Esophagus squamous epithelium (tissue), 5 donors: Measurements from ENCODE around the gene RHOA. TPM values are rescaled to one million over a fixed set of nuclear protein-coding genes. Genes with fewer than 3 reads are reported as not detected.
"Not testable (repeated sequence)": the region's sequence is repeated elsewhere in the genome, so short reads cannot be mapped to it uniquely, and the experiment has no call there.

Experiments
- DNase-seq: peaks from one replicate; lab custom pipeline; 2025; lab: John Stamatoyannopoulos, UW
- H3K27ac ChIP-seq, 4 donors: fragments of 200-600 bp; sonication (generic); one replicate each; pipeline ENCODE4 v1.5.1; 2016 to 2019; ENCODE audit warnings: mild to moderate bottlenecking in 1 of 4
- H3K27me3 ChIP-seq, 4 donors: fragments of 200-600 bp; sonication (generic); 1 replicate in 3 of 4; 2 replicates in 1 of 4; pipeline versions ENCODE4 v1.5.1 to v1.6.0; 2017 to 2021; ENCODE audit warnings: antibody characterized with exemption in 1 of 4
- H3K36me3 ChIP-seq, 3 donors: fragments of 200-600 bp; sonication (generic); one replicate each; pipeline ENCODE4 v1.5.1; 2016 to 2019
- H3K4me1 ChIP-seq, 3 donors: fragments of 200-600 bp; sonication (generic); one replicate each; pipeline ENCODE4 v1.5.1; 2017 to 2019
- H3K4me3 ChIP-seq, 4 donors: fragments of 200-600 bp; sonication (generic); 1 replicate in 3 of 4; 2 replicates in 1 of 4; pipeline ENCODE4 v1.5.1; 2016 to 2019; ENCODE audit warnings: mild to moderate bottlenecking in 2 of 4, moderate library complexity in 1 of 4
- H3K9me3 ChIP-seq, 3 donors: fragments of 200-600 bp; sonication (generic); one replicate each; pipeline ENCODE4 v1.5.1; 2016 to 2019
- CTCF ChIP-seq, 6 experiments: fragments of 450-650 bp in 4 of 6; fragments of 200-600 bp in 2 of 6; sonication (generic) in 2 of 6; IDR thresholded peaks; one replicate each; pipeline ENCODE4 v1.5.1; 2016 to 2019; ENCODE audit warnings: antibody characterized with exemption in 6 of 6, mild to moderate bottlenecking in 4 of 6, moderate library complexity in 4 of 6
- POLR2A ChIP-seq, 4 donors: fragments of 450-650 bp; IDR thresholded peaks; one replicate each; pipeline ENCODE4 v1.6.1; 2017; ENCODE audit warnings: antibody characterized with exemption in 4 of 4, mild to moderate bottlenecking in 4 of 4, moderate library complexity in 3 of 4
- WGBS, 2 donors: methylation state at CpG; one replicate each; pipeline ENCODE4 v1.1.5; 2018; 5-methylcytosine and 5-hydroxymethylcytosine counted together
- intact Hi-C: fragments of 100-400 bp; cut with DNase I; formaldehyde crosslinking; loops from one replicate; pipeline ENCODE4 v1.15.0; 2022
- total RNA-seq, 4 donors: library from RNA; depleted of rRNA; stranded (reverse); fragments of >200 nt; gene quantifications; one replicate each; pipeline ENCODE4 v1.1.0, GENCODE V29; 2016
- donor health status: DM: yes; HTN: yes; CAD: no.

Gene RHOA
- total RNA-seq, 4 donors from 2014 or later: 290 to 421 (median 345) TPM

GRCh38 chr3:49358217-49358883, 53.4 kb downstream of the RHOA start, which contains the start of gene GPX1:
TSS of gene GPX1 (minus strand) at chr3:49358353. CDS start at chr3:49358278, 75 bp downstream.
- Histone ChIP-seq H3K27ac (peak within 1 kb of the TSS; percentile 84 to 97 (median 90)), H3K4me3 (peak within 1 kb of the TSS; percentile 47 to 78 (median 72)), H3K36me3 (peaks cover 22 to 68% (median 28%) of the 10 kb centered on the region in 3 donors), H3K27me3 (no peaks in the 10 kb centered on the region), H3K9me3 (no peaks in the 10 kb centered on the region), H3K4me1 (peaks cover 20 to 64% (median 36%) of the 10 kb centered on the region in 3 donors)
- peak; percentile 80 for DNase-seq
- TF ChIP-seq POLR2A (IDR thresholded peaks at IDR 0.05) (peak in 3 of 4 donors; percentile 65 to 97 (median 96)), CTCF (IDR thresholded peaks at IDR 0.05) (peak in 3 of 6 experiments; percentile 9 to 29 (median 13))
- 0% methylated on average over 1 of the region's 46 CpGs; no CpG with 5 or more reads in 1 of the 2 donors for WGBS, 2 donors
- intact Hi-C loops: no loop called here

- intact Hi-C loops, H3K9me3 ChIP-seq, DNase-seq, H3K27me3 ChIP-seq: not testable (repeated sequence)
- peaks cover 20 to 70% (median 43%) of the 10 kb centered on the region in 3 donors for H3K4me1 ChIP-seq
- H3K4me3 ChIP-seq: peak overlapping the region; percentile 47 to 78 (median 72)
- WGBS, 2 donors: 0 to 11% methylated on average over 11 to 14 of the region's 63 CpGs
- H3K36me3 ChIP-seq: peaks cover 19 to 61% (median 25%) of the 10 kb centered on the region in 3 donors
- H3K27ac ChIP-seq: peak overlapping the region; percentile 84 to 97 (median 90)
Observed at GRCh38 chr3:49357443-49358216, 54.1 kb downstream of the RHOA start.

GRCh38 chr3:49357095-49357442, 54.7 kb downstream of the RHOA start:
- intact Hi-C loops, H3K9me3 ChIP-seq, DNase-seq, H3K27me3 ChIP-seq: not testable (repeated sequence)
- Histone ChIP-seq H3K4me1 (peaks cover 26 to 75% (median 49%) of the 10 kb centered on the region in 3 donors), H3K27ac (peak overlapping the region; percentile 84 to 97 (median 90)), H3K4me3 (peak overlapping the region; percentile 47 to 78 (median 72)), H3K36me3 (peaks cover 18 to 55% (median 20%) of the 10 kb centered on the region in 3 donors)
- WGBS, 2 donors: 13 to 15% methylated on average over 7 to 10 of the region's 10 CpGs

GRCh38 chr3:49352890-49353421, 58.8 kb downstream of the RHOA start:
- no peak for TF ChIP-seq POLR2A (IDR thresholded peaks at IDR 0.05)
- no peak for TF ChIP-seq CTCF (IDR thresholded peaks at IDR 0.05)
- no peaks in the 10 kb centered on the region for H3K9me3 ChIP-seq
- H3K27me3 ChIP-seq: no peaks in the 10 kb centered on the region
- H3K4me3 ChIP-seq: no peak overlapping the region
- H3K4me1 ChIP-seq: peaks cover 25 to 87% (median 56%) of the 10 kb centered on the region in 3 donors
- DNase-seq: no peak
- H3K27ac ChIP-seq: peak overlapping the region; percentile 84 to 92 (median 88)
- WGBS, 2 donors: 72 to 75% methylated on average over 5 of the region's 5 CpGs
- intact Hi-C loops: no loop called here
- H3K36me3 ChIP-seq: peaks cover 0 to 21% (median 0%) of the 10 kb centered on the region in 3 donors

- Histone ChIP-seq H3K27me3 (no peaks in the 10 kb centered on the region), H3K4me1 (peaks cover 29 to 85% (median 58%) of the 10 kb centered on the region in 3 donors), H3K36me3 (peaks cover 0 to 21% (median 0%) of the 10 kb centered on the region in 3 donors), H3K27ac (peak overlapping the region; percentile 84 to 92 (median 88)), H3K4me3 (no peak overlapping the region), H3K9me3 (no peaks in the 10 kb centered on the region)
- no peak for DNase-seq
- TF ChIP-seq POLR2A (IDR thresholded peaks at IDR 0.05) (no peak), CTCF (IDR thresholded peaks at IDR 0.05) (no peak)
- intact Hi-C loops: no loop called here
- 36 to 49% methylated on average over 2 of the region's 2 CpGs for WGBS, 2 donors
Observed at GRCh38 chr3:49352281-49352680, 59.5 kb downstream of the RHOA start.
